ENCODE data around the gene CTDSP2.

Gene CTDSP2

GRCh38 chr12:57771236-57771872, 75.2 kb downstream of the CTDSP2 start:
- Histone ChIP-seq H3K27ac (ENCODE audit: low read length) (peak overlapping the region; percentile 70), H3K9ac (ENCODE audit: low read depth, low read length) (peak overlapping the region; percentile 99), H3K27me3 (ENCODE audit: insufficient read depth, low read length) (peaks cover 26% of the 10 kb centered on the region), H3K4me3 (ENCODE audit: low read length) (peak overlapping the region; percentile 99), H3K36me3 (ENCODE audit: insufficient read depth, low read depth, low read length) (peaks cover 34% of the 10 kb centered on the region), H3K4me1 (ENCODE audit: insufficient read depth, low read length) (peaks cover 5% of the 10 kb centered on the region; the same call in 1 of the 2 replicates), H3K9me3 (ENCODE audit: insufficient read depth, low read depth, low read length) (no peaks in the 10 kb centered on the region)

- no peak overlapping the region for H3K27ac ChIP-seq (ENCODE audit: low read length)
These were observed 75.8 kb downstream of the CTDSP2 start for GRCh38 chr12:57770734-57771133.

More at GRCh38 chr12:57770734-57771133, 75.8 kb downstream of the CTDSP2 start:
- H3K27me3 ChIP-seq (ENCODE audit: insufficient read depth, low read length) = peaks cover 33% of the 10 kb centered on the region
- H3K4me3 ChIP-seq (ENCODE audit: low read length) = peak overlapping the region; percentile 99; the same call in 1 of the 2 replicates
- no peak overlapping the region for H3K9ac ChIP-seq (ENCODE audit: low read depth, low read length)
- peaks cover 34% of the 10 kb centered on the region for H3K36me3 ChIP-seq (ENCODE audit: insufficient read depth, low read depth, low read length)
- no peaks in the 10 kb centered on the region for H3K9me3 ChIP-seq (ENCODE audit: insufficient read depth, low read depth, low read length)
- peaks cover 9% of the 10 kb centered on the region; the same call in 1 of the 2 replicates for H3K4me1 ChIP-seq (ENCODE audit: insufficient read depth, low read length)

Data from iPS-20b (cell line).